ENCODE data around the gene REELD1.

The REELD1 gene

DNA sequence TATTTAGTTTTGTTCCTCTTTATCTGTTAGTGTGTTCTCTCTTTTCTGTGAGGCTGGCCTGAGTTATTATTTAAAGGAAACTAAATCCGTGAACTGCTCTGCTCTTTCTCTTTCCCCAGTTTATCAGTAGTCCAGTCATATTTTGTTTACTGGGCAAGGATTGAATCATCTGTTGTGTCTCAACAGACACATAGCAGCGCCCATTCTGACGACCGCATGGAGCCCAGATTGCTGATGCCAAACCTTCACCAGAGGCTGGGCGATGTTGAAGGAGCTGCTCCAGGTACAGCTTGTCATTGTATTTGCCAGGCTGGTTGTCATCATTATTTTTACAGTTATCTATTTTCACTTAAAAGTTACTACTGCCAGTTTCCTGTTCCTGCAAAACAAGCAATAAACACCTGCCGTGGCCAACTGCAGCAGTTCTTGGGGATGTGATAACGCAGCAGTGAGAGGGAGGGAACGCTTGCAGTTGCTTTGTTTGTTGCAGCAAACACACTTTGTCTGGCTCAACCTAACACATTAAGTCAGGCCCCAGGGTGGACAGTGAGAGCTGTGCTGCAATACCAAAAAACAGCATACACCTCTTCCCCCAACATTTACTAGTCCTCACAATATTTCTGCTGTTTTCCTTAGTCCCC is 10.1 kb downstream of the REELD1 start:
- H3K9me3 ChIP-seq (ENCODE audit: insufficient read depth, low read depth, low read length): no peaks in the 10 kb centered on the region
- no peak overlapping the region for H3K27ac ChIP-seq (ENCODE audit: low read depth, low read length)
- 90% methylated on average over 8 of the region's 8 CpGs for WGBS

DNA sequence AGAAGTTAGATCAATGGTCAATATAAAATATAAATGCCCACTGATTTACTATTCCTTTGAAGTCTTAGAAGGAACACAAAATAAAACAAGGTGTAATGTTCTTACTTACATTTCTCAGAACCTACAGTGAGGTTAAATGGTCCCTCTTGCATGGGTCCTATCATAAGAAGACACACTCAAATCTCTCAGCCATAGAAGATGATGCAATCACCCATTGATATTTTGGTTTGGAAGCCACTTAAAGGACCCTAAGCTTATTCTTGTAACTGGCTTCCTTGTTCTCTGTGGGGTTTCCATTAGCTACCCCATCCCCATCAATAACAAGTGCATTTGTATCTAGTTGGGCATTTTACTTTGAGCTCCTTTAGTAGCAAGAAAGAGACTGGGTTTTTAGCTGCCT is 15.1 kb downstream of the REELD1 start:
- Histone ChIP-seq H3K4me3 (ENCODE audit: low read length) (no peak overlapping the region), H3K9me3 (ENCODE audit: insufficient read depth, low read depth, low read length) (peaks cover 2% of the 10 kb centered on the region; the same call in 1 of the 2 replicates), H3K4me1 (ENCODE audit: insufficient read depth, low read length) (no peaks in the 10 kb centered on the region; the same call in 1 of the 2 replicates), H3K36me3 (ENCODE audit: insufficient read depth, low read length) (no peaks in the 10 kb centered on the region), H3K27me3 (ENCODE audit: insufficient read depth, low read length) (no peaks in the 10 kb centered on the region), H3K9ac (ENCODE audit: low read depth, low read length) (no peak overlapping the region), H3K27ac (ENCODE audit: low read depth, low read length) (no peak overlapping the region)

More for the DNA sequence above, 10.1 kb downstream of the REELD1 start:
- H3K4me1 ChIP-seq (ENCODE audit: insufficient read depth, low read length): no peaks in the 10 kb centered on the region; the same call in 1 of the 2 replicates
- no peak overlapping the region for H3K4me3 ChIP-seq (ENCODE audit: low read length)
- H3K27me3 ChIP-seq (ENCODE audit: insufficient read depth, low read length): no peaks in the 10 kb centered on the region
- no peak overlapping the region for H3K9ac ChIP-seq (ENCODE audit: low read depth, low read length)
- H3K36me3 ChIP-seq (ENCODE audit: insufficient read depth, low read length): no peaks in the 10 kb centered on the region

DNA sequence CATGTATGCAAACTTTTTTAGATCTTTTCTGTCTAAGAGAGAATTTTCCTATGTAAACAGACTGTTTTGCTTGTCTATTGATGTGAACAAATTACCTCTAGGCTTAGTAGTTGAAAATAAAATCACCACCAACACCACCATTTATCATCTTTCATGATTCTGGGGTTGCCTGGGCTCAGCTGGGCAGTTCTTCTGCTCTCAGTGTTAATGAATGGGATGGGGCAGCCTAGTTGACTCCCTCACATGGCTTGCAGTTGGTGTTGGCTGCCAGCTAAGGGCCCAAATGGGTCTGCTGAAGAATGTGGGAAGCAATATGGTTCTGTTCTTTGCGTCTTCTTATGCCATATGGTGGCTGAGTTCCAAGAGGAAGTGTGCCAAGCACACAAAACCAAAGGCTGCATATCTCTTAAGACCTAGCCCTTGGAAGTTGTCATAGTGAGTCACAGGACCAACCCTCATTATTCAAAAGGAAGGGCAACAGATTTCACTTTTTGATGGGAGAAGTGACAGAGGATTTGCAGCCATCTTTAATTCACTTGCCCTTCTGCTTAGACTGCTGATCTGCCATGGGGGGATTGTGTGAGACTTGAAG is 17.9 kb downstream of the REELD1 start:
- Histone ChIP-seq H3K9ac (ENCODE audit: low read depth, low read length) (no peak overlapping the region), H3K36me3 (ENCODE audit: insufficient read depth, low read length) (no peaks in the 10 kb centered on the region), H3K27me3 (ENCODE audit: insufficient read depth, low read length) (no peaks in the 10 kb centered on the region), H3K4me3 (ENCODE audit: low read length) (no peak overlapping the region), H3K9me3 (ENCODE audit: insufficient read depth, low read depth, low read length) (peaks cover 2% of the 10 kb centered on the region; the same call in 1 of the 2 replicates), H3K4me1 (ENCODE audit: insufficient read depth, low read length) (peaks cover under 1% of the 10 kb centered on the region; the same call in 1 of the 2 replicates), H3K27ac (ENCODE audit: low read depth, low read length) (no peak overlapping the region)
- 95% methylated on average over 1 of the region's 1 CpG for WGBS

DNA sequence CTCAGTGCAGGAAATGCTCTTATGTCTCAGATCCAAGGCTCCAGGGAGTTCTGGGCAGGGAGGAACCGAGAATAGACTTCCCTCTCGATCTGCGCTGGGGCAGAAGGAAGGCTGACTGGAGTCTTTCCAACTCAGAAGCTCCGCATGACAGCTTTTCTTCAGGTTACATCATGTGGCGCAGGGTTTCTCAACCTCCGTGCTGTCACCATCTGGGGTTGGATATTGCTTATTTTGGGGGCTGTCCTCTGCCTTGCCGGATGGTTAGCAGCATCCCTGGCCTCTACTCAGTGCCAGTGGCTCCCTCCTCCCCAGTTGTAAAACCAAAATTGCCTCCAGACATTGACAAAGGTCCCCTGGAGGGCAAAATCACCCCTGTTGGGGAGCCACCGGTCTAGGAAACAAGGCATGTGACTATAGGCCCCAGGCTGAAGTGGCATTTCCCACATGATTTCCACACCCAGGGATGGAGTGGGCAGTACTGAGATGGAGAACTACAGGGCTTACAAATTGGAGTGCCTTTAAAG is 21.4 kb downstream of the REELD1 start:
- Histone ChIP-seq H3K4me3 (ENCODE audit: low read length) (no peak overlapping the region), H3K9ac (ENCODE audit: low read depth, low read length) (no peak overlapping the region), H3K36me3 (ENCODE audit: insufficient read depth, low read length) (no peaks in the 10 kb centered on the region), H3K9me3 (ENCODE audit: insufficient read depth, low read depth, low read length) (peaks cover 2% of the 10 kb centered on the region; the same call in 1 of the 2 replicates), H3K27ac (ENCODE audit: low read depth, low read length) (no peak overlapping the region), H3K4me1 (ENCODE audit: insufficient read depth, low read length) (peaks cover 5% of the 10 kb centered on the region; the same call in 1 of the 2 replicates), H3K27me3 (ENCODE audit: insufficient read depth, low read length) (no peaks in the 10 kb centered on the region)
- WGBS: 94% methylated on average over 8 of the region's 8 CpGs

DNA sequence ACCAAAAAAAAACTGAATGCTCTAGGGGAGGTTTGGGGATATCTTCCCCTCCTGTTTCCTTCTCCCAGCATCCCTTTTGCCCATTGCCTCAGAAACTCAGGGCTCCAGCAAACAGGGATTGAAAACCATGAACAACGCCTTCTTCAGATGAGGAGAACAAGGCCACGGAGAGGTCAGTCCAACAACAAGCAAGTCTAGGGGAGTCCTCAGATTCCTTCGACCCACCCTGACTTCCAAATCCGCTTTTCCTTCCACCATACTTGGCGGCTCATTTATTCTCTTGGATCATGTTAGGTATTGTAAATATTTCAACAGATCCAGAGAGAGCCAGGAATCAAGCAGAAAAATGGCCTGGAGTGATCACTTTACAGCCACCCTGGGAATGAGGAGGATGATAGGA is 21.9 kb downstream of the REELD1 start:
- H3K27ac ChIP-seq (ENCODE audit: low read depth, low read length): no peak overlapping the region
- peaks cover 5% of the 10 kb centered on the region; the same call in 1 of the 2 replicates for H3K4me1 ChIP-seq (ENCODE audit: insufficient read depth, low read length)
- no peak overlapping the region for H3K4me3 ChIP-seq (ENCODE audit: low read length)
- 100% methylated on average over 5 of the region's 5 CpGs for WGBS
- no peak overlapping the region for H3K9ac ChIP-seq (ENCODE audit: low read depth, low read length)
- no peaks in the 10 kb centered on the region for H3K36me3 ChIP-seq (ENCODE audit: insufficient read depth, low read length)
- H3K9me3 ChIP-seq (ENCODE audit: insufficient read depth, low read depth, low read length): peaks cover 2% of the 10 kb centered on the region; the same call in 1 of the 2 replicates
- H3K27me3 ChIP-seq (ENCODE audit: insufficient read depth, low read length): no peaks in the 10 kb centered on the region

DNA sequence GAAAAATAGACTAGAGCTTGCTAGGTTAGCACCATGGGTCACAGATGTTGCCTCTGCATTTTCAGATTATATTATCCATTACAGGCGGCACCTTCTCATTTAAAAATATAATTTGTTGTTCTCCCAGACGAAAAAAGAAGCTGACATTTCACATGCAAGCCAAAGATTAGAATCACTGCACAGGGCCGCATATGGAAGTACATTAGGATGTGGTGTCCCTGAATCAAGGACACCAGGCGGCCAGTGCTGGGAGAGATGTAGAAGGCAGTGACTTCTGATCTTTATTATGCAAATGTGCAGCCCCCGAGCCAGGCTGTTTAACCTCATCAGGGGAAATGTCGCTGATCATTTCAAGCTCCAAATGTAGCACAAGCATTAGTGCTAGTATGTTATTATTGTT is 22.8 kb downstream of the REELD1 start:
- Histone ChIP-seq H3K9ac (ENCODE audit: low read depth, low read length) (no peak overlapping the region), H3K27me3 (ENCODE audit: insufficient read depth, low read length) (no peaks in the 10 kb centered on the region), H3K27ac (ENCODE audit: low read depth, low read length) (no peak overlapping the region), H3K9me3 (ENCODE audit: insufficient read depth, low read depth, low read length) (peaks cover 2% of the 10 kb centered on the region; the same call in 1 of the 2 replicates), H3K4me1 (ENCODE audit: insufficient read depth, low read length) (peaks cover 5% of the 10 kb centered on the region; the same call in 1 of the 2 replicates), H3K36me3 (ENCODE audit: insufficient read depth, low read length) (no peaks in the 10 kb centered on the region), H3K4me3 (ENCODE audit: low read length) (no peak overlapping the region)
- 66% methylated on average over 6 of the region's 6 CpGs for WGBS

DNA sequence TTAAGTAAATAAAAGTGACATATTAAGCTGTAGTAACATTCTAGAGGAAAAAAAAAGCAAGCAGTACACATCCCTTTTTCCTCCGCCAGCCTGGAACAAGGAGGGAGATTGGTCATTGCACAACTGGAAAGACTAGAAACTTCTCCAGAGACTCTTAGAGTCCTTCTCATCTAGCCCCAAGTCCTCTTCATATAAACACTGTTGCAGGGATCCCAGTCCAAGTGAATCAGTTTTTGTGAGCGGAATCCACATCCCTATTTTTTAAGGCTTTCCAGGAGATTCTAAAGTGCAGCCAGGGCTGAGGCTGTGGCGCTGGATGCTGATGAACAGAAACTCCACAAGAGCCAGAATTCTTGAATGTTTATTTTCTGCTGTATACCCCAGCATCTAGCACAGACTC is 23.8 kb downstream of the REELD1 start:
- Histone ChIP-seq H3K4me3 (ENCODE audit: low read length) (no peak overlapping the region), H3K9ac (ENCODE audit: low read depth, low read length) (no peak overlapping the region), H3K27ac (ENCODE audit: low read depth, low read length) (no peak overlapping the region), H3K9me3 (ENCODE audit: insufficient read depth, low read depth, low read length) (no peaks in the 10 kb centered on the region), H3K4me1 (ENCODE audit: insufficient read depth, low read length) (peaks cover 5% of the 10 kb centered on the region; the same call in 1 of the 2 replicates), H3K36me3 (ENCODE audit: insufficient read depth, low read length) (no peaks in the 10 kb centered on the region), H3K27me3 (ENCODE audit: insufficient read depth, low read length) (no peaks in the 10 kb centered on the region)
- WGBS: 98% methylated on average over 3 of the region's 3 CpGs

DNA sequence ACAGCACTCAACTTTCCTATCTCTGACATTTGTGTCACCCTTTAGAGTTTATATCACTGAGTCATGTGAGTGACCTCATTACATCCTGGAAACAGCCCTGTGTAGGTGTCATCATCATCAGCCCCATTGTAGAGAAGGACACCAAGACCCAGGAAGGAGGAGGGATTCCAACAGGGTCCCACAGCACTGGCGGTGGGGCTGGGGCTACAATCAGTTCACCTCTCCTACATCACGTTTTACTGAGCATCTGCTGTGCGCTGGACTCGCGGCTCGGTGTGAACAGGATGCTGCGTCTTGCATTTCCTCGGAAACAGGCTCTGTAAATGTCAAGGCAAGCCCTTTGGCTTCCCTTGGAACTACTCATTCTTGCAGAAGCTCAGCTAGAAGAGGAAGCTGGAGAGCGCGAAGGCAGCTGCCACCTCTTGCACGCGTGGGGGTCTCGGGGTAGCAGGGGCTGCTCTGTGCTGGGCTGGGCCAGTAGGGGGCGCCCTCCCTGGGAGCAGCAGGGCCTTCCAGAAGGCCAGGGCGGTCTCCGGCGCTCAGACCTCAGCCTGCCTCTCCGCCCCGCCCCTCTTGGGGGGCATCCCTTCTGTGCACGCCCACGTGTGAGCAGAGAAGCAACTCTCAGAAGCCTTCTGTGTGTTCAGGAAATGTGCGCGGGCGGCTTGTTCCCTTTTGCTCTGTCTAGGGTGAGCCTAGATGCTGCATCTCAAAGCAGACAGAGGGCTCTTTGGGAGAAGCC is 29.0 kb downstream of the REELD1 start:
- Histone ChIP-seq H3K4me1 (ENCODE audit: insufficient read depth, low read length) (no peaks in the 10 kb centered on the region), H3K27me3 (ENCODE audit: insufficient read depth, low read length) (no peaks in the 10 kb centered on the region), H3K4me3 (ENCODE audit: low read length) (no peak overlapping the region), H3K36me3 (ENCODE audit: insufficient read depth, low read length) (no peaks in the 10 kb centered on the region), H3K9ac (ENCODE audit: low read depth, low read length) (no peak overlapping the region), H3K9me3 (ENCODE audit: insufficient read depth, low read depth, low read length) (no peaks in the 10 kb centered on the region), H3K27ac (ENCODE audit: low read depth, low read length) (no peak overlapping the region)
- WGBS: 81% methylated on average over 24 of the region's 24 CpGs

DNA sequence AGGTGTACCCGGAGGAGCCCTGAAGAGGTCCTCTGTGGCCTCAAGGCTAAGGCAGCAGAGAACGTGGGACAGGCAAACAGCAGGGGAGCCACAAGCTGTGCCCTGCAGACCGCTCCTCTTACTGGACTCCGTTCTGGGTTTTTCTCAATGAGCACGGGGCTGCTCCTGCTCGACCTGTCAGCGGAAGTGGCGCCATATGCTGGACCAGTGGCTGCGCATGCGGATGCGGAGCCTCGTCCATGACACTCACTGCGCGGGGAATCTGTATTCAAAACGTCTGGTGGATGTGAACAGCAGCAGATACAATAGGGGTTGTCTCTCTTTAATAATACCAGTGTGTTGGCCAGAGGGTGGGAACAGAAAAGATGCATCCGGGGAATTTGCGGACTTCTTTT is 29.5 kb downstream of the REELD1 start:
- no peaks in the 10 kb centered on the region for H3K36me3 ChIP-seq (ENCODE audit: insufficient read depth, low read length)
- H3K9me3 ChIP-seq (ENCODE audit: insufficient read depth, low read depth, low read length): no peaks in the 10 kb centered on the region
- WGBS: 93% methylated on average over 17 of the region's 17 CpGs
- H3K27ac ChIP-seq (ENCODE audit: low read depth, low read length): no peak overlapping the region
- no peak overlapping the region for H3K9ac ChIP-seq (ENCODE audit: low read depth, low read length)
- no peak overlapping the region for H3K4me3 ChIP-seq (ENCODE audit: low read length)
- no peaks in the 10 kb centered on the region for H3K27me3 ChIP-seq (ENCODE audit: insufficient read depth, low read length)
- H3K4me1 ChIP-seq (ENCODE audit: insufficient read depth, low read length): no peaks in the 10 kb centered on the region

DNA sequence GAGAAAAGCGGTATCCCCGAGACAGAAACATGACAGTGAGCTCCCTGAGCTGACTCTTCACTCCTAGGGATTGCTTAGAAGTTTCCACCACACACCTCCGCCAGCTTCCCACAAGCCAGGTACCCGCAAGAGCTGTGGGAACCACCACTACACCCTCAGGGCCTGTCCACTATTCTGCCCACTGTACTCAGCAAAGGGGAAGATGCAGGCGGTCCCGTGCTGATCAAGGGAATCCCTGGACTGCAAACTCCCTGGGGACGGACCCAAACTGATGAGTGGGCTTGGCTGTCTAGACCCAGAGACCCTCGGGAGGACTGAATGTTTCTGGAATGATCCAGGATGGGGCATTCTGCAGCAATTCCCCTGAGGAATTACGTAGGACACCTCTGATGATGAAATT is 30.2 kb downstream of the REELD1 start:
- no peak overlapping the region for H3K4me3 ChIP-seq (ENCODE audit: low read length)
- H3K4me1 ChIP-seq (ENCODE audit: insufficient read depth, low read length): no peaks in the 10 kb centered on the region
- no peaks in the 10 kb centered on the region for H3K27me3 ChIP-seq (ENCODE audit: insufficient read depth, low read length)
- H3K27ac ChIP-seq (ENCODE audit: low read depth, low read length): no peak overlapping the region
- H3K9me3 ChIP-seq (ENCODE audit: insufficient read depth, low read depth, low read length): no peaks in the 10 kb centered on the region
- WGBS: 92% methylated on average over 9 of the region's 9 CpGs
- H3K9ac ChIP-seq (ENCODE audit: low read depth, low read length): no peak overlapping the region
- no peaks in the 10 kb centered on the region for H3K36me3 ChIP-seq (ENCODE audit: insufficient read depth, low read length)

DNA sequence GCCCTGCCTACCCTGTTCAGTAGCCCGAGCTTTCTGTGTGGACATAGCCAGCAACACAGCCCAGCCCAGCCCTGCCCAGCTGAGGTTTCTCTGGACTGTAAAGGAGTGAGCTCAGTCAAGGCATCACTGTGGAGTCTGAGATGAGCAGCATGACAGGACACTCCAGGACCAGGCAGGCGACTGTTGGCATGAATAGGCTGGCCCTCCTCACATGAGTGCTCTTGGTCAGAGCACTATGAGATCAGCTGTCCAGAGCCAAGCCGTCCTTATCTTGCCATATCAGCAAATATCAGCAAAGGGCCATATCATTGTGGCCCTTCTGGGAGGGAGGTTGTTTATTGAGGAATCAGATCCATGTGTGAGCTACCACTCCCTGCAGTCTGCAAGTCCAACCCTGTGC is 30.9 kb downstream of the REELD1 start:
- no peaks in the 10 kb centered on the region for H3K9me3 ChIP-seq (ENCODE audit: insufficient read depth, low read depth, low read length)
- no peak overlapping the region for H3K4me3 ChIP-seq (ENCODE audit: low read length)
- no peak overlapping the region for H3K27ac ChIP-seq (ENCODE audit: low read depth, low read length)
- no peaks in the 10 kb centered on the region for H3K36me3 ChIP-seq (ENCODE audit: insufficient read depth, low read length)
- H3K27me3 ChIP-seq (ENCODE audit: insufficient read depth, low read length): no peaks in the 10 kb centered on the region
- 87% methylated on average over 3 of the region's 3 CpGs for WGBS
- no peak overlapping the region for H3K9ac ChIP-seq (ENCODE audit: low read depth, low read length)
- no peaks in the 10 kb centered on the region for H3K4me1 ChIP-seq (ENCODE audit: insufficient read depth, low read length)

Data from HUES64 (cell line).